SHP77 (cell line): ENCODE results near the gene GJC1.

Source experiments
- DNase-seq, 2 experiments: peaks; one replicate each; lab custom pipeline; 2025; lab: John Stamatoyannopoulos, UW

GJC1 gene

GRCh38 chr17:44798356-44798755 is 31.7 kb downstream of the GJC1 start:
- DNase-seq = no peak

- no peak for DNase-seq
These were observed 32.3 kb downstream of the GJC1 start for GRCh38 chr17:44797802-44798201.

DNA sequence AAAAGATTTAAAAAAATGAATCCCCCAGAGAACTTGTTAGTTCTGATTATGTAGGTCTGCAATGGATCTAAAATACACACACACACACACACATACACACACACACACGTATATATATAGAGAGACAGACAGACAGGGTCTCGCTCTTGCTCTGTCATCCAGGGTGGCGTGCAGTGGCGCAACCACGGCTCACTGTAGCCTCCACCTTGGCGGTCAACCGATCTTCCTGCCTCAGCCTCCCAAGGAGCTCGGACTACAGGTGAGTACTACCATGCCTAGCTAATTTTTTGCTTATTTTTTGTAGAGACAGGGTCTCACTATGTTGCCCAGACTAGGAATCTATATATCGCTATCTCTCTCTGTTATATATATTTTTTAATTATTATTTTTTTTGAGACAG is 33.4 kb downstream of the GJC1 start:
- no peak for DNase-seq

- no peak for DNase-seq
These were observed 34.2 kb downstream of the GJC1 start for GRCh38 chr17:44795928-44796327.

- DNase-seq = no peak
These were observed 34.7 kb downstream of the GJC1 start for GRCh38 chr17:44795421-44795820.

- DNase-seq = no peak
These were observed 35.2 kb downstream of the GJC1 start for GRCh38 chr17:44794851-44795413.

DNA sequence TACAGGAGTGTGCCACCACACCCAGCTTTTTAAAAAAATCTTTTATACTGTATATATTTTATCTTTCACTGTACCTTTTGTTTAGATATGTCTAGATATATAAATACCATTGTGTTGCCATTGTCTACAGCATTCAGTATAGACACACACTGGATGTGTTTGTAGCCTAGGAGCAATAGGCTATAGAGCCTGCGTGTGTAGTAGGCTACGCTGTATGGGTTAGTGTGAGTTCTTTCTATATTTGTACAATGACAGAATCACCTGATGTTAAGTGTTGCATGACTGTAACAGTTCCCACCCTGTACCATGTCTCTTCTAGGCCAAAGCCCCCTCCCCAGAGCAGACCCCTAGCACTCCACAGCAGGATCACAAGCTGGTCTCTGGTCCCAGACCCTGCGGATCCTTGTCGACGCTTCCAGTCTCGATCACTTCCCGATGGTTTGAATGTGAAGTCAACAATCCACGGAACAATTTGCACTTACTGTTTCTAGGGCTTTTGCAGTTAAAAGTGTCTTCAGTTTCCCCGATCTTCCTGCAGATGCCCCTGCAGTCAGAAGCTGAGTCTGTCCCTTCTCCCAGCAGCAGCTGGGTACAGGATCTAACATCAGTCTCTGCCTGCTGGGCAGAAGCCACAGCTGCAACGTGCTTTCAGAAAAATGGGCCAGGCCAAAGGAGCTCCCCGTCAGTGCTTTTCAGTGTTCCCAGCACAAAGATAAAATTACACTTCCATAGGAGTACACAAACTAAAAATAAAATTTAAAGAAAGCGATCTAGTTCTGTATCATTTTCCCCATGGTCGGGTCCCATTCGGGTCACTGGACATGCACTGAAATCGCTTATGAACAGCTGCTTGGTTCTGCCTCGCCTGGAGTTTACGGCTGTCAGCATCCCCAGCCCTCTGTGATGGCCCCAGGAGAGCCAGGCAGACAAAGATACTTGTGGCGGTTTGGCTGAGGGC is 35.9 kb downstream of the GJC1 start:
- DNase-seq = peak in 1 of 2 experiments; percentile 9

GRCh38 chr17:44792276-44792675 is 37.8 kb downstream of the GJC1 start:
- DNase-seq = no peak

DNA sequence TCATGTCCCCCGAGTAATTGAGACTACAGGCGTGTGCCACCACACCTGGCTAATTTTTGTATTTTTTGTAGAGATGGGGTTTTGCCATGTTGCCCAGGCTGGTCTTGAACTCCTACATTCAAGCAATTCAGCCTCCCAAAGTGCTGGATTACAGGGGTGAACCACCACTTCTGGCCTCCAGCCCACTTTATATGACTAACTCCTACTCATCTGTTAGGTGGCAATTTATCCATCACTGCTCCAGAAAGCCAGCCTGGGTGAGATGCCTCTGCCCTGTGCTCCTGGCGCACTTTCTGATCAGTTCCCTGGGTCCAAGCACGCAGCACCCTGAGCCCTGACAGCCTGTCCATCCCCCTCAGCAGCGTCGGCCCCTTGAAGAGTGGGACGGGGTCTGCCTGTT is 41.9 kb downstream of the GJC1 start:
- DNase-seq = no peak

- DNase-seq = no peak
These were observed 42.7 kb downstream of the GJC1 start for GRCh38 chr17:44787271-44787940.

DNA sequence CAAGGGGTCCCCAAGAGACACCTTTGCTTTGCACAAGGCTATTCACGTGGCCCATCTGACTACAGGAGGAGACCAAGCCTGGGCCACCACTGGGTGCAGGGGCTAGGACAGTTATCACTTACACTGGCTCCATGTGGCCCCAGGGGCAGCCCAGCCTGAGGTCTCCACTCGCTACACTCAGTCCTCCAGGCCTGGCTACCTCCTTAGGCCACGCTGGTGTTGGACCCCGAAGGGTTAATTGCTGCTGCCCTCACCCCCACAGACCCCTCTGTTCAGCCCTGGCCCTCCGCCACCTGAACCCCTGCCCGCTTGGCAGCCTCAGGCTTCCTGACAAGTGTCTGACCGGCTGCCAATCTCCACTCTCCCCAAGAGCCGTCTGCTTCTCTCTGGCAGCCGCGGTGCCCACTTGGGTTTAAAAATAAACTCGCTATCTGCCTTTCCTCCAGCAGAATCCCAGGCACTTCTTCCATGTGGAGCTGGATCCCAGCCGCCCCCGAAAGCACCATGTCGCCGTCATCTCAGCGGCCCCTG is 43.5 kb downstream of the GJC1 start:
- DNase-seq = no peak

- DNase-seq = no peak
These were observed 44.2 kb downstream of the GJC1 start for GRCh38 chr17:44785921-44786320.

DNA sequence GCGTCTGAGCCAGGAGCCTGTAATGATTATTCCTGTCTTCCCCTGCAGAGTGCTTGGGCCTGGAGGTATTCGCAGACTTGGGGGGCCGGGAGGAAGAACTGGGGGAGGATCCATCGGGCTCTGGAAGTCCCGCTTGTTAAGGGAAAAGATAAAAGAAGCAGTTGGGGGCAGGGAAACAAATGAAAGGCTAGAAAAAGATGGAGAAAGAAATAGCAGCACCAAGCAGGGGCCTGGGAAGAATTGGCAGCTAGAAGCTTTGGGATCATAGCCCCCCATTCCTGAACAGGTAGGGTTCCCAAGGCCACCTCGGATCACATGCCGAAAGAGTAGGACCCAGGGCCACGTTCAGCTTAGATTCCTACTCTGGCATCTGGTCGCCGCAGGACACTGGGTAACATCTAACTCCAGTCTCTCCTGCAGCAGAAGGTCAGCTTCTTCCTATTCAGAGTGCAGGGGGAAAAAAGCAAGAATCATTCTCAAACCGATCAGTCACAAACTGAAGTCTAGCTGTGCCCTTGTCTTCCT is 47.7 kb downstream of the GJC1 start:
- no peak for DNase-seq

DNA sequence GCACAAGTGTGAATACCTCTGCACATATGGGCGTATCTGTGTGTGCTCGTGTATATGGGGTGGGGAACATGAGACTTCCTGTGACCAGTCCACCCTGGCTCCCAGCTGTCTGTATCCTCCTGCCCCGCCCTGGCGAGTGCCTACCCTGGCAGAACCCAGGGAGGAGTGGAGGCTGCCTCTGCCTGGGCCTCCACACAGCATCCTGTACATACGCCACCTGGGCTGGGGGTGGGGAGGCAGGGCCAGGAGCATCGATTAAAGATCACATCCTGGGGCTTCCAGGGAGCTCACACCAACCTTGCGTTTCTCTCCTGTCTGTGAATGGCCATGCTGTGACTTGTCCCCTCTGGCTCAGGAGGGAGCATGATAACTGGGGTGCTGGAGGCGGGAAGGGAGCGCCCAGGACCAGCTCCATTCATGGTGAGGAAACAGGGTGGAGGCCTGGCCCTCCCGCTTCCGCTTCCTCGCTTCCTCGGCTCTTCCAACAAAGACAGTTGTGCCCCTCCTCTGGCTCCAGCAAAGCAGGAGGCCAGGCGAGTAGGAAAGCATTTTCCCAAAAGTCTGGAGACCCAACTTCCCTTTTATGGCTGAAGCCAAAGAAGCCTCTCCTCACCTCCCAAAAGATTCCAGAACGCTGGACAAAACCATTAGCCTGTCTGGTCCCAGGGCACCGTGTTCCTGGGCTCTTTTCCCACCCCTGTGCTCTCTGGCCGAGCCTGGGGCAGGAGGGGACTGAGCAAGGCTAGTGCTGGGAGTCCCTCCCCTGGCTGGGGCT is 48.3 kb downstream of the GJC1 start:
- DNase-seq = no peak

DNA sequence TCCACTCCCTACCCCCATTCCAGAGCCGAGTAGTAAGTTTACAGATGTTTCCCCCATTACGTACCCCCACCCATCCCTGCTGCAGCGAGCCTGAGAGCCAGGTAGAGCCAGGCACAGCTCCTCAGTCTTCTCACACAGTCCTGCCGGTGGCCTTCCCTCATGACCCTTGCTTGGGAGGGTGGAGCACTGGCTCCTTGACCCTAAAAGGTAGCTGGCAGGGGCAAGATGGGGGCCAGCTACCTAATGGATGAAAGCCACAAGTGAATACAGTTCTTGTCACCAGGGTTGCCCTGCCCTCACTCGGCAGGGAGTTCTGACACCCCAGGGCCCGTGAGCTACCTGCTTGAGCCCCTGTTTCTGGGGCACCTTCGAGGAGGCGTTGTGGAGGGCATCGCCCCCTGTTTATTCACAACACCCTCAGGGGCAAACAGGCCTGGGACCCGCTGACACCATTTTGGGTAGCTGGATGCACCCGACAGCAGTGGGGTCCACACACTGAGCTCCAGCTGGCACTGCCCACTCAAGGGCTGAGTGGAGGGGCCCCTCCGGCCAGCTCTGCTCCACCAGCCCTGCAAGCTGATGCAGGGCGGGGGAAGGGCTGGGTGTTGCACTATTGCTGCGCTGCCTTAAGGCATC is 49.1 kb downstream of the GJC1 start:
- DNase-seq = no peak

DNA sequence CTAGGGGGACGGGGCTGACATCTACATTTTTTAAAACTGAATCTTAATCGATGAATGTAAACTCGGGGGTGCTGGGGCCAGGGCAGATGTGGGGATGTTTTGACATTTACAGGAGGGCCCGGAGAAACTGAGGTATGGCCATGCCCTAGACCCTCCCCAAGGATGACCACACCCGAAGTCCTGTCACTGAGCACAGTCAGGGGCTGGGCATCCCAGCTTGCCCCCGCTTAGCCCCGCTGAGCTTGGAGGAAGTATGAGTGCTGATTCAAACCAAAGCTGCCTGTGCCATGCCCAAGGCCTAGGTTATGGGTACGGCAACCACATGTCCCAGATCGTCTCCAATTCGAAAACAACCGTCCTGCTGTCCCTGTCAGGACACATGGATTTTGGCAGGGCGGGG is 49.9 kb downstream of the GJC1 start:
- no peak for DNase-seq

GRCh38 chr17:44779211-44780025 is 50.7 kb downstream of the GJC1 start:
- peak; percentile 50 to 53 for DNase-seq

DNA sequence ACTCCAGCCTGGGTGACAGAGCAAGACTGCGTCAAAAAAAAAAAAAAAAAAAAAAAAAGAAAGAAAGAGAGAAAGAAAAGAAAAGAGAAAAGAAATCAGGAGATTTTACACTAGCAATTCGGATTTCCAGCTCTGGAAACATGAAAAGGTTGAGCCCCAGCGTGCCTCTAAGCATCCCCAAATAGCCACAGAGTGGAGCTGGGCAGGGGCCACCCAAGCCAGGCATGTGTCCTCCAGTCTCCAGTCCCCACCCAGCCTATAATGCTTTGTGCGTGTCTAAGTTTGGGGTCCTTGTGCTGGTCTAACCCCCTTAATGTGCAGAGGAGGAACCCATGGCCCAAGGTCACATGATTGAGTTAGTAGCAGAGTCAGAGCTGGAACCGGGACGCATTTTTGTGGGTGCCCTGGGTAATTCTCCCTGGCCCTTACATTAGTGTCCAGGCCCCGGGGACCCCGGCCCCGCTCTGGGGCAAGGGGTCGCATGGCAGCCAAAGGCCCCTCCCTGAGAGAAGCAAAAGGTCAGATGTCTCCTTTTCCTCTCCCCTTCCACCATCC is 51.4 kb downstream of the GJC1 start:
- DNase-seq = no peak

GRCh38 chr17:44777394-44778348 is 52.4 kb downstream of the GJC1 start:
- no peak for DNase-seq
